Ishikawa (cell line): ENCODE results near the gene CACNA1C.

Experiments
- CEBPB ChIP-seq: IDR thresholded peaks from 2 replicates; pipeline ENCODE4 v1.6.1; 2012
- CREB1 ChIP-seq: IDR thresholded peaks from 2 replicates; pipeline ENCODE4 v1.6.1; 2012; ENCODE audit warnings: low read depth
- EP300 ChIP-seq: IDR thresholded peaks from 2 replicates; pipeline ENCODE4 v1.6.1; 2012; ENCODE audit warnings: borderline replicate concordance
- FOXM1 ChIP-seq: IDR thresholded peaks from 2 replicates; pipeline ENCODE4 v1.6.1; 2012; ENCODE audit warnings: low read depth, borderline replicate concordance
- NFIC ChIP-seq: IDR thresholded peaks from 2 replicates; pipeline ENCODE4 v1.6.1; 2012
- RAD21 ChIP-seq: IDR thresholded peaks from 2 replicates; pipeline ENCODE4 v1.6.1; 2012; ENCODE audit warnings: low read depth
- REST ChIP-seq: IDR thresholded peaks from 2 replicates; pipeline ENCODE4 v1.6.1; 2012; ENCODE audit warnings: low read depth, mild to moderate bottlenecking
- TAF1 ChIP-seq: IDR thresholded peaks from 2 replicates; pipeline ENCODE4 v1.6.1; 2012; ENCODE audit warnings: low read depth, mild to moderate bottlenecking
- TCF12 ChIP-seq: IDR thresholded peaks from 2 replicates; pipeline ENCODE4 v1.6.1; 2012; ENCODE audit warnings: low read depth
- TEAD4 ChIP-seq: IDR thresholded peaks from 2 replicates; pipeline ENCODE4 v1.6.1; 2012
- USF1 ChIP-seq: IDR thresholded peaks from 2 replicates; pipeline ENCODE4 v1.6.1; 2012
- YY1 ChIP-seq: IDR thresholded peaks from 2 replicates; pipeline ENCODE4 v1.6.1; 2012; ENCODE audit warnings: low read depth
- TF ChIP-seq, protein P1 (sequence below): IDR thresholded peaks from 2 replicates; pipeline ENCODE4 v1.6.1; 2012

DNA sequence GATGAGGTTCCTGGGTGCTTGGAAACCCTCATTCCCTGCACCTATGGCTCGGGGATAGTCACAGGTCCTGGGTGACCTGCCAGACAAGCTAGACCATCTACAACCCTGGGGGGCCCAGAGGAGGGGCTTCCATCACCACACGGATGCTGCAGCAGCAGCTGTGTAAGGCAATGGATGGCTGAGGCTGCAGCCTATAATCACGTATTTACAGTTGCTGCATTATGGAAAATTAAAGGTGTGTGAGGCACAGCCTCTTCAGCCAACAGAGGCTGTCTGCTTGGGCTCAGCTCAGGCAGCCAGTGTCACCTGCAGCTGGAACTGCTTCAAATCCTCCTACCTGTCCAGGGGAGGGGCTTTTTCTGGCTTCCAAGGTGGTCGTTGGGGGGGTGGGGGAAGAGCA is 268.1 kb downstream of the CACNA1C start:
- TF ChIP-seq CREB1, result no peak
- TF ChIP-seq YY1, result no peak
- no peak for TF ChIP-seq NFIC
- TF ChIP-seq REST, result no peak
- TF ChIP-seq RAD21, result no peak
- no peak for TF ChIP-seq CEBPB
- TF ChIP-seq USF1, result no peak
- TF ChIP-seq EP300, result no peak
- TF ChIP-seq, protein P1, sequence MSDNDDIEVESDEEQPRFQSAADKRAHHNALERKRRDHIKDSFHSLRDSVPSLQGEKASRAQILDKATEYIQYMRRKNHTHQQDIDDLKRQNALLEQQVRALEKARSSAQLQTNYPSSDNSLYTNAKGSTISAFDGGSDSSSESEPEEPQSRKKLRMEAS, result no peak
- TF ChIP-seq FOXM1, result no peak
- TF ChIP-seq TEAD4, result no peak
- TF ChIP-seq TAF1, result no peak
- no peak for TF ChIP-seq TCF12
